Dermis lymphatic vessel endothelial cell (primary cell): ENCODE data around the gene CPE. TPM values are rescaled to one million over a fixed set of nuclear protein-coding genes. Genes with fewer than 3 reads are reported as not detected.

Source experiments
- total RNA-seq: library from RNA; depleted of rRNA; stranded (reverse); fragments of >200 nt; gene quantifications from 2 replicates; pipeline ENCODE4 v1.2.1, GENCODE V29; 2014

Gene CPE
- total RNA-seq, result 0.95 and 0.98 TPM in 2 replicates

GRCh38 chr4:165378745-165379677, at the start of gene CPE:
CPE (plus strand) TSS chr4:165379008; CDS start chr4:165379222, 214 bp downstream.

Other genes starting within 250 kb of the CPE start
- gene KLHL2, start 171.4 kb upstream of the CPE start, total RNA-seq, result 25.9 and 34.6 TPM in 2 replicates
- gene MSMO1, start 51.3 kb upstream of the CPE start, total RNA-seq, result 34.5 and 45.6 TPM in 2 replicates